SK-N-SH treated with all-trans-retinoic acid at 6 μM for 48 hours (cell line): ENCODE results near the gene GNPTAB.

Experiments
- ATAC-seq: fragments of 200-7000 bp; cut with Tn5 transposase; 3 replicates; pipeline ENCODE4 v1.9.1; 2020; ENCODE audit warnings: mild to moderate bottlenecking, moderate library complexity
- ARNTL ChIP-seq: fragments of 450-650 bp; formaldehyde crosslinking; IDR thresholded peaks from 2 replicates; pipeline ENCODE4 v1.5.0; 2020; ENCODE audit warnings: low read depth, mild to moderate bottlenecking, moderate library complexity, borderline replicate concordance
- CREB5 ChIP-seq: fragments of 250-450 bp; sonication (Bioruptor Pico); IDR thresholded peaks from 2 replicates; pipeline ENCODE4 v1.5.1; 2020; ENCODE audit warnings: low read depth, mild to moderate bottlenecking, moderate library complexity
- CSDC2 ChIP-seq: fragments of 250-450 bp; sonication (Bioruptor Pico); IDR thresholded peaks from 2 replicates; pipeline ENCODE4 v1.5.0; 2020; ENCODE audit warnings: mild to moderate bottlenecking, moderate library complexity
- CSRNP3 ChIP-seq: fragments of 250-450 bp; sonication (Bioruptor Pico); IDR thresholded peaks from 2 replicates; pipeline ENCODE4 v1.5.1; 2021; ENCODE audit warnings: mild to moderate bottlenecking, moderate library complexity
- ESRRG ChIP-seq: fragments of 250-450 bp; sonication (Bioruptor Pico); IDR thresholded peaks from 2 replicates; pipeline ENCODE4 v1.6.1; 2021; ENCODE audit warnings: mild to moderate bottlenecking
- GLIS3 ChIP-seq: fragments of 250-450 bp; sonication (Bioruptor Pico); IDR thresholded peaks from 2 replicates; pipeline ENCODE4 v1.5.0; 2020; ENCODE audit warnings: mild to moderate bottlenecking, moderate library complexity
- OSR1 ChIP-seq: fragments of 250-450 bp; sonication (Bioruptor Pico); IDR thresholded peaks from 2 replicates; pipeline ENCODE4 v1.8.0; 2022; ENCODE audit warnings: moderate library complexity, mild to moderate bottlenecking, inconsistent platforms
- PATZ1 ChIP-seq: fragments of 250-450 bp; sonication (Bioruptor Pico); IDR thresholded peaks from 2 replicates; pipeline ENCODE4 v1.8.0; 2020; ENCODE audit warnings: mild to moderate bottlenecking, moderate library complexity, borderline replicate concordance
- POU6F1 ChIP-seq: fragments of 250-450 bp; sonication (Bioruptor Pico); IDR thresholded peaks from 2 replicates; pipeline ENCODE4 v1.8.0; 2021; ENCODE audit warnings: low read depth, mild to moderate bottlenecking, moderate library complexity, borderline replicate concordance
- PPARA ChIP-seq: fragments of 250-450 bp; sonication (Bioruptor Pico); IDR thresholded peaks from 2 replicates; pipeline ENCODE4 v1.5.0; 2020; ENCODE audit warnings: mild to moderate bottlenecking, borderline replicate concordance
- RARB ChIP-seq: fragments of 250-450 bp; sonication (Bioruptor Pico); IDR thresholded peaks from 2 replicates; pipeline ENCODE4 v1.8.0; 2021; ENCODE audit warnings: mild to moderate bottlenecking, moderate library complexity
- SNAI2 ChIP-seq: fragments of 250-450 bp; sonication (Bioruptor Pico); IDR thresholded peaks from 2 replicates; pipeline ENCODE4 v1.5.0; 2020; ENCODE audit warnings: mild to moderate bottlenecking, moderate library complexity
- TCF4 ChIP-seq: fragments of 250-450 bp; sonication (Bioruptor Pico); IDR thresholded peaks from 2 replicates; pipeline ENCODE4 v1.8.0; 2021; ENCODE audit warnings: mild to moderate bottlenecking, moderate library complexity, borderline replicate concordance
- TOX ChIP-seq: fragments of 250-450 bp; sonication (Bioruptor Pico); IDR thresholded peaks from 2 replicates; pipeline ENCODE4 v1.8.0; 2021; ENCODE audit warnings: mild to moderate bottlenecking, moderate library complexity, borderline replicate concordance
- TSHZ2 ChIP-seq: fragments of 250-450 bp; sonication (Bioruptor Pico); IDR thresholded peaks from 2 replicates; pipeline ENCODE4 v1.5.0; 2020; ENCODE audit warnings: mild to moderate bottlenecking, moderate library complexity
- ZC3H10 ChIP-seq: fragments of 250-450 bp; sonication (Bioruptor Pico); IDR thresholded peaks from 2 replicates; pipeline ENCODE4 v1.5.1; 2021; ENCODE audit warnings: mild to moderate bottlenecking, moderate library complexity
- ZFP30 ChIP-seq: fragments of 450-650 bp; formaldehyde crosslinking; IDR thresholded peaks from 2 replicates; pipeline ENCODE4 v1.5.0; 2022; ENCODE audit warnings: mild to moderate bottlenecking, moderate library complexity
- ZNF565 ChIP-seq: fragments of 450-650 bp; formaldehyde crosslinking; conservative IDR thresholded peaks from 2 replicates; pipeline ENCODE4 v1.5.0; 2020; ENCODE audit warnings: low read depth, mild to moderate bottlenecking, moderate library complexity
- ZNF70 ChIP-seq: fragments of 450-650 bp; formaldehyde crosslinking; IDR thresholded peaks from 2 replicates; pipeline ENCODE4 v1.5.0; 2020; ENCODE audit warnings: mild to moderate bottlenecking, moderate library complexity

The GNPTAB gene

GRCh38 chr12:101828463-101829196, 2.1 kb downstream of the GNPTAB start:
- TF ChIP-seq TSHZ2 (CRISPR knock-in tag), result no peak
- no peak for ATAC-seq

GRCh38 chr12:101826766-101827368, 3.9 kb downstream of the GNPTAB start:
- ATAC-seq, result no peak
- no peak for TF ChIP-seq CREB5 (CRISPR knock-in tag)
- no peak for TF ChIP-seq ESRRG
- no peak for TF ChIP-seq ZNF565 (CRISPR knock-in tag)
- no peak for TF ChIP-seq ARNTL (CRISPR knock-in tag)
- no peak for TF ChIP-seq PATZ1 (CRISPR knock-in tag)
- TF ChIP-seq SNAI2 (CRISPR knock-in tag), result no peak
- no peak for TF ChIP-seq RARB (CRISPR knock-in tag)
- TF ChIP-seq CSRNP3 (CRISPR knock-in tag), result no peak
- TF ChIP-seq TCF4 (CRISPR knock-in tag), result no peak
- TF ChIP-seq ZNF70 (CRISPR knock-in tag), result no peak
- TF ChIP-seq CSDC2, result no peak
- no peak for TF ChIP-seq GLIS3 (CRISPR knock-in tag)

- ATAC-seq, result no peak
- no peak for TF ChIP-seq ZC3H10 (CRISPR knock-in tag)
- no peak for TF ChIP-seq PPARA
- TF ChIP-seq TCF4 (CRISPR knock-in tag), result no peak
- TF ChIP-seq TOX, result no peak
- TF ChIP-seq TSHZ2 (CRISPR knock-in tag), result no peak
- no peak for TF ChIP-seq CREB5 (CRISPR knock-in tag)
- TF ChIP-seq PATZ1 (CRISPR knock-in tag), result no peak
- TF ChIP-seq POU6F1 (CRISPR knock-in tag), result no peak
- TF ChIP-seq GLIS3 (CRISPR knock-in tag), result no peak
- TF ChIP-seq CSDC2, result no peak
- no peak for TF ChIP-seq OSR1
- no peak for TF ChIP-seq ZFP30 (CRISPR knock-in tag)
- no peak for TF ChIP-seq SNAI2 (CRISPR knock-in tag)
Measured at GRCh38 chr12:101824831-101825230, 5.9 kb downstream of the GNPTAB start.
